ENCODE data around the gene TGFA.

The TGFA gene

DNA sequence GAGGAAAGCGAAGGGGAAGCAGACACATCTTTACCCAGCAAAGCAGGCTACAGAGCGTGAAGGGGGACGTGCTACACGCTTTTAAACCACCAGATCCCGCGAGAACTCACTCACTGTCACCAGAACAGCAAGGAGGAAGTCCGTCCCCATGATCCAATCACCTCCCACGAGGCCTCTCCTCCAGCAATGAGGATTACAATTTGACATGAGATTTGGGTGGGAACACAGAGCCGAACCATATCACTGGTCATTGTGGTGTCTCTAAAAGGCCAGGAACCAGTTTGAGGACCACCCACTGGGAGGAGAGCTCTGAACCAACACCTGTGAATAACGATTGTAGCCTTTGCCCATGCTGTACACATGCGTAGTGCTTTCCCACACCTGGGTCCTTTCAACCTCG, 135.1 kb downstream of the TGFA start:
- CTCF ChIA-PET = interaction anchor here (0.7 kb wide), 1 partner anchor 12 kb away, joined by 3 read pairs; no protein-coding TSS in a partner anchor
- POLR2A ChIA-PET = no interaction called here
- no peak overlapping the region for H3K4me3 ChIP-seq (ENCODE audit: low read depth, low read length)
- H3K36me3 ChIP-seq (ENCODE audit: control insufficient read depth in 2 of 2, insufficient read depth in 1 of 2, low read length in 2 of 2) = no peaks in the 10 kb centered on the region
- H3K9me3 ChIP-seq (ENCODE audit: control insufficient read depth, insufficient read depth, low read depth, low read length) = no peaks in the 10 kb centered on the region
- TF ChIP-seq ZNF391 (tag by site-specific recombination; IDR thresholded peaks at IDR 0.05; ENCODE audit: borderline replicate concordance, low read depth) (no peak), ZNF155 (tag by site-specific recombination; IDR thresholded peaks at IDR 0.05) (no peak), ZNF112 (tag by site-specific recombination; IDR thresholded peaks at IDR 0.05) (no peak), HOXD13 (CRISPR knock-in tag; IDR thresholded peaks at IDR 0.05; ENCODE audit: borderline replicate concordance) (no peak), FEZF1 (tag by site-specific recombination; IDR thresholded peaks at IDR 0.05) (no peak), ZNF121 (tag by site-specific recombination; IDR thresholded peaks at IDR 0.05) (no peak), ZSCAN16 (tag by site-specific recombination; IDR thresholded peaks at IDR 0.05) (no peak), ZNF2 (tag by site-specific recombination; IDR thresholded peaks at IDR 0.05) (no peak), ZNF311 (tag by site-specific recombination; IDR thresholded peaks at IDR 0.05; ENCODE audit: borderline replicate concordance) (no peak), HOXA7 (CRISPR knock-in tag; IDR thresholded peaks at IDR 0.05; ENCODE audit: borderline replicate concordance) (no peak), SCRT1 (tag by site-specific recombination; IDR thresholded peaks at IDR 0.05; ENCODE audit: borderline replicate concordance) (no peak), ZNF248 (tag by site-specific recombination; IDR thresholded peaks at IDR 0.05) (no peak), ZNF776 (tag by site-specific recombination; IDR thresholded peaks at IDR 0.05; ENCODE audit: borderline replicate concordance) (no peak)
- TF ChIP-seq, protein P1, sequence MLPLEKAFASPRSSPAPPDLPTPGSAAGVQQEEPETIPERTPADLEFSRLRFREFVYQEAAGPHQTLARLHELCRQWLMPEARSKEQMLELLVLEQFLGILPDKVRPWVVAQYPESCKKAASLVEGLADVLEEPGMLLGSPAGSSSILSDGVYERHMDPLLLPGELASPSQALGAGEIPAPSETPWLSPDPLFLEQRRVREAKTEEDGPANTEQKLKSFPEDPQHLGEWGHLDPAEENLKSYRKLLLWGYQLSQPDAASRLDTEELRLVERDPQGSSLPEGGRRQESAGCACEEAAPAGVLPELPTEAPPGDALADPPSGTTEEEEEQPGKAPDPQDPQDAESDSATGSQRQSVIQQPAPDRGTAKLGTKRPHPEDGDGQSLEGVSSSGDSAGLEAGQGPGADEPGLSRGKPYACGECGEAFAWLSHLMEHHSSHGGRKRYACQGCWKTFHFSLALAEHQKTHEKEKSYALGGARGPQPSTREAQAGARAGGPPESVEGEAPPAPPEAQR (tag by site-specific recombination; IDR thresholded peaks at IDR 0.05) = no peak
- TF ChIP-seq, protein P2, sequence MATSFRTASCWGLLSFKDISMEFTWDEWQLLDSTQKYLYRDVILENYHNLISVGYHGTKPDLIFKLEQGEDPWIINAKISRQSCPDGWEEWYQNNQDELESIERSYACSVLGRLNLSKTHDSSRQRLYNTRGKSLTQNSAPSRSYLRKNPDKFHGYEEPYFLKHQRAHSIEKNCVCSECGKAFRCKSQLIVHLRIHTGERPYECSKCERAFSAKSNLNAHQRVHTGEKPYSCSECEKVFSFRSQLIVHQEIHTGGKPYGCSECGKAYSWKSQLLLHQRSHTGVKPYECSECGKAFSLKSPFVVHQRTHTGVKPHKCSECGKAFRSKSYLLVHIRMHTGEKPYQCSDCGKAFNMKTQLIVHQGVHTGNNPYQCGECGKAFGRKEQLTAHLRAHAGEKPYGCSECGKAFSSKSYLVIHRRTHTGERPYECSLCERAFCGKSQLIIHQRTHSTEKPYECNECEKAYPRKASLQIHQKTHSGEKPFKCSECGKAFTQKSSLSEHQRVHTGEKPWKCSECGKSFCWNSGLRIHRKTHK (tag by site-specific recombination; IDR thresholded peaks at IDR 0.05) = no peak
- H3K27ac ChIP-seq (ENCODE audit: extremely low read depth, low read depth, low read length) = no peak overlapping the region
- no peaks in the 10 kb centered on the region for H3K4me1 ChIP-seq (ENCODE audit: control insufficient read depth, insufficient read depth, low read length)

DNA sequence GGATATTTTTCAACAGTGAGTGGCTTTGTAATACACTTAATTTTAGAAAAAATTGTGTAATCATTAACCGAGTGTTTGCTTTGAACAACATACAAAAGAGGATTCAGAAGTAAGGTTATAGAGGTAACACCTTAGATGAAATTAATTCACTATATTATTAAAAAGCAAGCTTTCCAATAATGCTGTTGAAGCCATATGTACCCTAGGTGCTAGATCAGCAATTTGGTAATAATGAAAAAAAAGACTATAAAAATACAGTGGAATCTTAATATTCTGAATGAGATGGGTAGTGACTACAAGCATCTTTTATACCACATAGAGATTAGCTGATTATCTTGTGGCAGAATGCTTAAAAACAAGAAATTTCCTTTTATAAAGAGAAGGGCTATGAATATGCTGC, 136.6 kb downstream of the TGFA start:
- TF ChIP-seq BCL11B (tag by site-specific recombination; IDR thresholded peaks at IDR 0.05; ENCODE audit: low read depth) = no peak
- no peak for TF ChIP-seq YY1 (tag by site-specific recombination; IDR thresholded peaks at IDR 0.05)
- TF ChIP-seq ZNF114 (tag by site-specific recombination; IDR thresholded peaks at IDR 0.05) = no peak
- TF ChIP-seq ZNF169 (tag by site-specific recombination; IDR thresholded peaks at IDR 0.05) = no peak
- TF ChIP-seq ZNF560 (tag by site-specific recombination; IDR thresholded peaks at IDR 0.05; ENCODE audit: borderline replicate concordance) = no peak
- TF ChIP-seq ZNF585B (tag by site-specific recombination; IDR thresholded peaks at IDR 0.05) = no peak
- no peak for TF ChIP-seq ZNF350 (tag by site-specific recombination; IDR thresholded peaks at IDR 0.05)
- TF ChIP-seq ZBTB8A (tag by site-specific recombination; IDR thresholded peaks at IDR 0.05) = no peak
- TF ChIP-seq, protein P3, sequence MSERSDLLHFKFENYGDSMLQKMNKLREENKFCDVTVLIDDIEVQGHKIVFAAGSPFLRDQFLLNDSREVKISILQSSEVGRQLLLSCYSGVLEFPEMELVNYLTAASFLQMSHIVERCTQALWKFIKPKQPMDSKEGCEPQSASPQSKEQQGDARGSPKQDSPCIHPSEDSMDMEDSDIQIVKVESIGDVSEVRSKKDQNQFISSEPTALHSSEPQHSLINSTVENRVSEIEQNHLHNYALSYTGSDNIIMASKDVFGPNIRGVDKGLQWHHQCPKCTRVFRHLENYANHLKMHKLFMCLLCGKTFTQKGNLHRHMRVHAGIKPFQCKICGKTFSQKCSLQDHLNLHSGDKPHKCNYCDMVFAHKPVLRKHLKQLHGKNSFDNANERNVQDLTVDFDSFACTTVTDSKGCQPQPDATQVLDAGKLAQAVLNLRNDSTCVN (tag by site-specific recombination; optimal IDR thresholded peaks at IDR 0.05) = no peak
- no peaks in the 10 kb centered on the region for H3K4me1 ChIP-seq (ENCODE audit: control insufficient read depth, insufficient read depth, low read length)
- no peak overlapping the region for H3K27ac ChIP-seq (ENCODE audit: extremely low read depth, low read depth, low read length)
- H3K9me3 ChIP-seq (ENCODE audit: control insufficient read depth, insufficient read depth, low read depth, low read length) = no peaks in the 10 kb centered on the region
- H3K4me3 ChIP-seq (ENCODE audit: low read depth, low read length) = no peak overlapping the region
- H3K36me3 ChIP-seq (ENCODE audit: control insufficient read depth in 2 of 2, insufficient read depth in 1 of 2, low read length in 2 of 2) = no peaks in the 10 kb centered on the region
- POLR2A ChIA-PET = no interaction called here
- CTCF ChIA-PET = interaction anchor here (1.1 kb wide), 1 partner anchor 21 kb away, joined by 4 read pairs; no protein-coding TSS in a partner anchor

Data from HEK293 (cell line).